ENCODE results near the gene ACVR1B.
A peak's percentile ranks its signal among the peaks of the same experiment; 100 is the strongest.
"Not testable (repeated sequence)": the region's sequence is repeated elsewhere in the genome, so short reads cannot be mapped to it uniquely, and the experiment has no call there.

ACVR1B gene

GRCh38 chr12:51972422-51972812, 20.9 kb downstream of the ACVR1B start:
- DNase-seq: no peak

- DNase-seq: peak; percentile 70
Observed at GRCh38 chr12:51972849-51973273, 21.4 kb downstream of the ACVR1B start.

- DNase-seq: no peak
Observed at GRCh38 chr12:51973560-51973959, 22.1 kb downstream of the ACVR1B start.

- no peak for DNase-seq
Observed at GRCh38 chr12:51974646-51975045, 23.1 kb downstream of the ACVR1B start.

- DNase-seq: no peak
Observed at GRCh38 chr12:51975196-51975595, 23.7 kb downstream of the ACVR1B start.

GRCh38 chr12:51976376-51977160, 25.1 kb downstream of the ACVR1B start:
- no peak for DNase-seq

GRCh38 chr12:51977320-51977753, 25.8 kb downstream of the ACVR1B start:
- DNase-seq: no peak

GRCh38 chr12:51979306-51979705, 27.8 kb downstream of the ACVR1B start:
- DNase-seq: not testable (repeated sequence)

- peak; percentile 70 for DNase-seq
Observed at GRCh38 chr12:51980051-51980808, 28.7 kb downstream of the ACVR1B start.

- DNase-seq: no peak
Observed at GRCh38 chr12:51980809-51981127, 29.3 kb downstream of the ACVR1B start.

GRCh38 chr12:51984657-51985056, 33.2 kb downstream of the ACVR1B start:
- DNase-seq: no peak

- DNase-seq: no peak
Observed at GRCh38 chr12:51985154-51985835, 33.8 kb downstream of the ACVR1B start.

GRCh38 chr12:51986834-51987233, 35.3 kb downstream of the ACVR1B start:
- DNase-seq: no peak

GRCh38 chr12:51992246-51992645, 40.7 kb downstream of the ACVR1B start:
- no peak for DNase-seq

GRCh38 chr12:51994539-51994820, 43.0 kb downstream of the ACVR1B start:
- DNase-seq: no peak

- DNase-seq: no peak
Observed at GRCh38 chr12:51994959-51995358, 43.5 kb downstream of the ACVR1B start.

GRCh38 chr12:51997136-51997535, 45.6 kb downstream of the ACVR1B start:
- no peak for DNase-seq

GRCh38 chr12:52003016-52003550, 51.6 kb downstream of the ACVR1B start:
- DNase-seq: no peak

- DNase-seq: no peak
Observed at GRCh38 chr12:52003591-52003990, 52.1 kb downstream of the ACVR1B start.

- no peak for DNase-seq
Observed at GRCh38 chr12:52004042-52004648, 52.6 kb downstream of the ACVR1B start.

GRCh38 chr12:52005218-52005902, 53.9 kb downstream of the ACVR1B start:
- no peak for DNase-seq

GRCh38 chr12:52005903-52006703, 54.6 kb downstream of the ACVR1B start:
- DNase-seq: peak; percentile 87
